Measurements from ENCODE around the gene GPR108. TPM values are rescaled to one million over a fixed set of nuclear protein-coding genes. Genes with fewer than 3 reads are reported as not detected.

GPR108 gene
- total and polyA plus RNA-seq, 8 donors: 51.0 to 81.7 (median 62.6) TPM

DNA sequence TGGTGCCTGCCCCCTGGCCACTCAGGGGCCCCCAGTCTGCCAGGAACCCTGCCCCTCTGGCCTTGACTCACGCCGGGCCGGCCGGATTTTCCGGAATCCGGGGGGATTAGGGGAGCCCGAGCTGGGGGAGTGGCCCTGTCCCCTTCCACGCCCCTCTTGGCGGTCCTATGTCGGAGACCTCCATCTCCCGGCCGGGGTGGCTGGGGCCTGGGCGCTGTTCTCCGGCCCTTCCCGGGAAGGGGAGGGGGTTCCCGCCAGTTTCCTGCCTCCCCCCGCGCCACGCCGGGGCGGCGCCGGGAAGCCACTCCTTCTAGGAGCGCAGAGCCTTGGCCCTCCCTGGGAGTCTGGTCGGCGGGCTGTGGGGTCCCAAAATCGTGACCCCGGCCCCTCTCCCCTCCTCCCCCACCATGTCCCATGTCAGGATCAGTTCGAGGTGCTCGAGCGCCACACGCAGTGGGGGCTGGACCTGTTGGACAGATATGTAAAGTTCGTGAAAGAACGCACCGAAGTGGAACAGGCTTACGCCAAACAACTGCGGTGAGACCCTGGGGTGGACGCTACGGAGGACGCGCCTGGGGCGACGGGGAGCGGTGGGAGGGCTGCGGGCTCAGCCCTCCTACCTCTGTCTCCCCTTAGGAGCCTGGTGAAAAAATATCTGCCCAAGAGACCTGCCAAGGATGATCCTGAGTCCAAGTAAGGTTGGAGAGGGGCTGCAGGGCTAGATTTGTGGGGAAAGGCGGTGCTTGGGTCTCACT, 3.4 kb upstream of the GPR108 start:
- H3K27ac ChIP-seq: peak overlapping the region; percentile 79 to 85
- H3K36me3 ChIP-seq: peaks cover 0 to 34% of the 10 kb centered on the region in 2 donors
- H3K27me3 ChIP-seq: peaks cover 0 to 15% of the 10 kb centered on the region in 2 donors
- no peaks in the 10 kb centered on the region for H3K9me3 ChIP-seq
- DNase-seq: peak in 3 of 4 donors; percentile 59 to 90 (median 82)
- H3K4me3 ChIP-seq: peak overlapping the region; percentile 77 to 97
- peaks cover 45 to 88% of the 10 kb centered on the region in 2 donors for H3K4me1 ChIP-seq
- no peak for TF ChIP-seq CTCF (IDR thresholded peaks at IDR 0.05)
- intact Hi-C loops (cut with DNase I): no loop called here
- ATAC-seq: no peak

GRCh38 chr19:6739883-6740588, 2.7 kb upstream of the GPR108 start:
- Histone ChIP-seq H3K27ac (peak overlapping the region; percentile 79 to 85), H3K4me1 (peaks cover 39 to 88% of the 10 kb centered on the region in 2 donors), H3K4me3 (peak overlapping the region; percentile 77 to 97), H3K27me3 (peaks cover 0 to 15% of the 10 kb centered on the region in 2 donors), H3K36me3 (peaks cover 0 to 30% of the 10 kb centered on the region in 2 donors), H3K9me3 (no peaks in the 10 kb centered on the region)
- no peak for ATAC-seq
- no peak for TF ChIP-seq CTCF (IDR thresholded peaks at IDR 0.05)
- DNase-seq: peak in 1 of 4 donors; percentile 85
- intact Hi-C loops (cut with DNase I): loop anchor here (10.0 kb wide), 1 partner anchor 125 kb away; no protein-coding TSS in a partner anchor

- TF ChIP-seq CTCF (IDR thresholded peaks at IDR 0.05): no peak
- DNase-seq (peak; percentile 84 to 93 (median 88)), ATAC-seq (peak; percentile 37)
- Histone ChIP-seq H3K36me3 (peaks cover 0 to 26% of the 10 kb centered on the region in 2 donors), H3K4me1 (peaks cover 33 to 83% of the 10 kb centered on the region in 2 donors), H3K27ac (peak within 1 kb of the TSS; percentile 92 to 96), H3K27me3 (peaks cover 0 to 15% of the 10 kb centered on the region in 2 donors), H3K4me3 (peak within 1 kb of the TSS; percentile 77 to 97), H3K9me3 (no peaks in the 10 kb centered on the region)
- intact Hi-C loops (cut with DNase I): loop anchor here (10.0 kb wide), 1 partner anchor 125 kb away; no protein-coding TSS in a partner anchor
Observed at GRCh38 chr19:6739390-6739882, 2.1 kb upstream of the GPR108 start, which contains the start of gene TRIP10. Gene TRIP10 (plus strand): TSS chr19:6739680. CDS start chr19:6739762, 82 bp downstream.

DNA sequence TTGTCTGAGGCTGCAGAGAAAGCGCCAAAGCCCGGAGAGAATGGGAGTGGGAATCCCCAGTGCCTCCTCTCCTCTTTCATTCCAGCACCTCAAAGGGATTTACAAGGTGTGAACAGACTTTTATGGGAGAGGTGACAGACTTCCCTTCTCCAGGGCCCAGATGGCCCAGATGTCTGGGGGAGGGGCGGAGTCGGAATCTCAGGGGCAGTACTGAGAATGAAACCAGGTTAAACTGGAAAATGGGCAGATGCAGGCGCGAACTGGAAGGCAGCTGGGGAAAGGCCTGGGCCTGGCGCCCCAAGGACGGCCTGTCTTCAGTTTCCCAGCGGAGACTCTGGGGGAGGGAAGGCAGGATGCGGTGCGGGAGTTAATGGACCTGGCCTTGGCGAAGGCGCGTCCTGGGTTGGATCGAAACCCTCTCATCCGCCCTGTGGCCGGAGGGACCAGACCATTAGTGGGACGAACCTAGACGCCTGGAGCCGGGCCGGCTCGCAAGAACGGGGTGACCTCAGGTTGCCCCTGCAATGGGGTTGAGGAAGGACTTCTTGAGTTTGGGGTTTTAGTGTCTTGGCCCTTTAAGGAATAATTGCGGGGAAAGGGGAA, 1.5 kb upstream of the GPR108 start:
- peaks cover 28 to 78% of the 10 kb centered on the region in 2 donors for H3K4me1 ChIP-seq
- TF ChIP-seq CTCF (IDR thresholded peaks at IDR 0.05): no peak
- DNase-seq: peak in 2 of 4 donors; percentile 48 to 81
- no peaks in the 10 kb centered on the region for H3K9me3 ChIP-seq
- H3K27ac ChIP-seq: peak overlapping the region; percentile 92 to 96
- peak overlapping the region; percentile 77 to 97 for H3K4me3 ChIP-seq
- ATAC-seq: no peak
- intact Hi-C loops (cut with DNase I): loop anchor here (10.0 kb wide), 1 partner anchor 126 kb away; no protein-coding TSS in a partner anchor
- peaks cover 0 to 15% of the 10 kb centered on the region in 2 donors for H3K27me3 ChIP-seq
- H3K36me3 ChIP-seq: peaks cover 0 to 26% of the 10 kb centered on the region in 2 donors

Data from left lung (tissue), 10 donors.